Central memory CD4-positive, alpha-beta T cell (primary cell): ENCODE measurements around the gene CRIP1.

Source experiments
- DNase-seq: peaks from one replicate; pipeline ENCODE4 v3.0.0; 2022

The CRIP1 gene

DNA sequence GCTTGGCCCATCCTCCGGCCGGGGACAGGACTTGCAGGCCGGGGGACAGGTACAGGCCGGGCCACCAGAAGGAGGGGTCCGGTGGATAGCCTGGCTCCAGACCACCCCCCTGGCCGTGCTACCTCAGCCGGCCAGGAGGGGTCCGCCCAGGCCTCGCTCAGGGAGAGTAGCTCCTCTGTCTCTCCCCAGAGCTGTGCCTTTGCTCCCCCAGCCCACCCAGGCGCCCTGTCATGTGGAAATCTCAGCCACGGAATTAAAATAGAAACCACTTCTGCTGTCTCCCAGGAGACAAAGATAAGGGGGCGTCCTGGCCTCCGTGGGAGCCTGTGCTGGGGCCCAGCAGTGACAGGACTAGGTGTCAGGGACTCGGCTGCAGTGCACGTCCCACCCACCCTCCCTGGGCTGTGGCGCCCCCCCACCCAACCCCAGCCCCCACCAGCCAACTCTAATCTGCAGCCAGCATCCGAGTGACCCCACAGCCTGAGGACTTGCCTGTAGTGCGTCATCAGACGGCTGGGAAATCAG is 15.3 kb upstream of the CRIP1 start:
- DNase-seq: no peak

DNA sequence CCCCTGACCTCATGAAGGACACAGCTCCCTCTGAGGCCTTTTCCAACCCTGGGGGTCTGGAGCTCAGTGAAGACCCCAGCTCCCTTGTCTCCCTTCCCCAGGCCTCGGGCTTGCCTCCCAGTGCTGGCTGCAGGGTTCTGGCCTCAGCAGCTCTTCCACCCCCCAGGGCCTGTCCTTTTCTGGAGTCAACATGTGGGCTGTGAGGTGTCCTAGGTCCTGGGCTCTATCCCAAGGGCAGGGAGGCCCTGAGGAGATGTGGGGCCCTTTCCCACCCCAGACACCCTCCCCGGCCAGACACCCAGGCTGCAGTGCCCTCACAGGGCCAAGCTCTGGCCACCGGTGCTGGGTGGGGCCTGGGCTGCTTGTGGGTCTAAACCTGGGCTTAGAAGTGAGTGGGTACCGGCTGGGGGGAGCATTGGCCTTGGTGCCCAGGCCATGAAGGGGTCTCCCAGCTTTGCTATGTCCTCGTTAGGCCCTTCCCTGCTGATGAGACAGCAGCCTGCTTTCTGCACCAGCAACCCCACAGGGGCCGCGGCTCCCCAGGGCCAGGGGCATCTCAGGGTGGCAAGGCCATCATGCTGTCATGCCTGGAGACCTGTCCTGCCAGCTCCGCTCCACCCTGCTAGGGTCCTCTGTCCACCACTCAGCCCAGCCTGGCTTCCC is 14.7 kb upstream of the CRIP1 start:
- DNase-seq: no peak

DNA sequence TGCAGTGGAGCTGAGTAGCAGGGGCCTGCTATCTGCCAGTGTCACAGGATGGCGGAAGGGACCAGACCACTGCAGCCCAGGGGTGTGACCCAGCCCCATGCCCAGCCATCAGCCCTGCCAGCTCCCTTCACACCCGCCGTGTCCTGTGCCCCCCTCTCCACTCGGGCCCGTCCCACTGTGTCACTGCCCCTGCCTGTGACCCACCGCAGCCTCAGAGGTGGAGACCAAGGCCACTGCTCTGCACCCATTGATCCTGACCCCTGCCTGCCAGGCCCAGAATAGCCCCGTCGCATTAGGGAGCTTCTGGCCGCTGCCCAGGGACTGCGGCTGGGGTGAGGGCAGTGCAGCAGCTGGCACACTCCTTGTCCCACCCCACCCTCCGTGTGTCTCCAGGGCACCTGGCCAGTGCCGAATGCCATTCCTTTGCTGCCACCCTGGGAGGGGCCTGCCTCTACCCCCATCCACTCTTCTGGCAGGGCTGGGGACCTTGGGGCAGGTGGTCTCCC is 14.1 kb upstream of the CRIP1 start:
- DNase-seq: no peak

DNA sequence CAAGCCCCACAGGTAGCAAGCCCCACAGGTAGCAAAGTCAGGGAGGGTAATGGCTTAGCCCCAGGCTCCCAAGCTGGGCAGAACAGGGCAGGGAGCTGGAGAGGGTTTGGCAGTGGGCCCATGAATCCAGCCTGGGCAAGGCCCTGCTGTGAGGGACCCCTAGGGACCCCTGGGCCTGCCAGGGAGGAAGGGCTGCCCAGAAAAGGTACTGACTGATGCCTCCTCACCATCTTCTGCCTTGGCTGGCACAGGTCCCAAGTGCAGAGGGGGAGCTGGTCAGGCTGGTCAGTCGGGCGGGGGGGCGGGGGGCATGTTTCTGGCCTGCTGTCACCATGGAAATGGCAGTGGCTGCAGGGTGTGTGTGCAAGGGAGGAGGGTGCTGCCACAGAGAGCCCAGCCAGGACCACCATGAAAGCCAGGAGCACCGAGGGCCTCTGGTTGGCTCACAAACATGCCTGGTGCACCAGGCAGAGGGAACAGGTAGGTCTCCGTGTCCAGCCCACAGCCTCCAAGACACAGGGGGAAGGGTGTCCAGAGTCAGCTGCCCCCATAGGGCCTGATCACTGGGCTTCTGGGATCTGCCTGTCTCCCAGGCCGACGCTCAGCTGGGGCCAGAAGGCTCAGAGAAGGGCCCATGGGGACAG is 13.5 kb upstream of the CRIP1 start:
- DNase-seq: no peak

DNA sequence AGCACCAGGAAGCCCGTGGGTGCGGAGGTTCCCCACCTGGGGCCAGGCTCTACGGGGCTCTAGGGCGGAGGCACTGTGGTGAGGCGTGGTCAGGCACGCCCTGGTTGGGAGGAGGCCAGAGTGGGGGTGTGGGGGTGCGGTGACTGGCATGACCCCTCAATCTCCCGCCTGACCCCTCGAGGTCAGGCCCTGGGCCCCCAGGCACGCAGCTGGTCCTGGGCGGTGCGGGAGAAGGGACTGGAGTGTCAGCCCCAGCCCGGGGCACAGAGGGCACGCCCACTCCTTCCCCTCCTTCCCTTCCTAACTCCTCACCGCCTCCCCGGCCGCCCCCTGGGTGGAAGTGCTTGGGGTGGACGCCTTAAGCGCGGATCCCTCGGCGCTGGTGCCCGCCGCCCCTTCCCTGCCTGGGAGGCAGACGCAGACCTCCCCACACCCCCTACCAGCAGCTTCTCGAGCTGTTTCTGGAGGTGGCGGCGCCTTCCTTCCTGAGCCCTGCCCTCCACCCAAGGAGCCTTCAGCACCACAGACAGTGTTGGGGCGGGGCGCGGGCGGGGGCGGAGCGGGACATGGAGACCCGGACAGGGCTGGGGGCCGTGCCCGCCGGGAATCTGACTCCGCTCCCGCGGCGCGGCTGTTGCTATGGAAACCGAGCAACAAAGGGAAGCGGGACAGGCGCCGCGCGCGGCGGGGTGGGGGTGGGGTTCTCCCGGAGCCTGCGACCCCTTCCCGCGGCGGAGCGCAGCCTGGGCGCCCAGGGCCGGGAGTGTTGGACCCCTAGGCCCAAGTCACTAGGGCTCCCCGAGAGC is 12.8 kb upstream of the CRIP1 start:
- peak; percentile 70 for DNase-seq

DNA sequence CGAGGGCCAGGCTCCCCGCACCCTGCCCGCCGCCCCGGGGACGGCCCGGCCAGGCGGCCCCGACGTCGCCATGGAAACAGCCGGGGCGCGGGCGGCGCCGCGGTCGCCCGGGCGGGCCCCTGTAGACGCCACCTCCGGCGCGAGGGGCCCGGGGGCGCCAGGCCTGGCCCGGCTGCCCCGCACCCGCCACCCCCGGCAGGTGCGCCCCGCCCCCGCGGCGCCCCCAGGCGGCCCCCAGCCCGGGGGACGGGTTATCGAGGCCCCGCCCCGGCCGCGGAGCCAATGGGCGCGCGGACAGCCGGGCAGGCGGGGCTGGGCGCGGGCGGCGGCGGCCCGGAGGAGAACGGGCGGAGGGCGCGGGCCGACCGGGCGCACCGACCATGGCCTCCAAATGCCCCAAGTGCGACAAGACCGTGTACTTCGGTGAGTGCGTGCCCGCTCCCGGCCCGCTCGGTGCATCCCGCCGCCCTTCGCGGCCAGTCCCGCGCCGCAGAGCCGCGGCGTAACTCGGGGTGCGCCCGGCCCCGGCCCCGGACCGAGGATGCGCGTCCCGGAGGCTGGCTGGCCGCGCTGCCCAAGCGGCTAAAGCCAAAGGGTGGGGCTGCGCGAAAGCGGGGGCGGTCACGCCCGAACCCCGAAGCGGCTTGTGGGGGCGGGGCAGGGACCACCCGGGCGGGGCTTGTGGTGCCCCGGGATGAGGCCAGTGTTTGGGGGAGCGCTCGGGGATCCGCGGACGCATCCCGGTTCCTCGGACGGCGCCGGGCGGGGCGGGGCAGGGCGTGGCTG is 12.0 kb upstream of the CRIP1 start, which contains the start of gene CRIP2:
TSS of gene CRIP2 (plus strand) at position 339 of the 786 bp plus-strand sequence. CDS start at position 381, 42 bp downstream.
- DNase-seq: peak; percentile 67

DNA sequence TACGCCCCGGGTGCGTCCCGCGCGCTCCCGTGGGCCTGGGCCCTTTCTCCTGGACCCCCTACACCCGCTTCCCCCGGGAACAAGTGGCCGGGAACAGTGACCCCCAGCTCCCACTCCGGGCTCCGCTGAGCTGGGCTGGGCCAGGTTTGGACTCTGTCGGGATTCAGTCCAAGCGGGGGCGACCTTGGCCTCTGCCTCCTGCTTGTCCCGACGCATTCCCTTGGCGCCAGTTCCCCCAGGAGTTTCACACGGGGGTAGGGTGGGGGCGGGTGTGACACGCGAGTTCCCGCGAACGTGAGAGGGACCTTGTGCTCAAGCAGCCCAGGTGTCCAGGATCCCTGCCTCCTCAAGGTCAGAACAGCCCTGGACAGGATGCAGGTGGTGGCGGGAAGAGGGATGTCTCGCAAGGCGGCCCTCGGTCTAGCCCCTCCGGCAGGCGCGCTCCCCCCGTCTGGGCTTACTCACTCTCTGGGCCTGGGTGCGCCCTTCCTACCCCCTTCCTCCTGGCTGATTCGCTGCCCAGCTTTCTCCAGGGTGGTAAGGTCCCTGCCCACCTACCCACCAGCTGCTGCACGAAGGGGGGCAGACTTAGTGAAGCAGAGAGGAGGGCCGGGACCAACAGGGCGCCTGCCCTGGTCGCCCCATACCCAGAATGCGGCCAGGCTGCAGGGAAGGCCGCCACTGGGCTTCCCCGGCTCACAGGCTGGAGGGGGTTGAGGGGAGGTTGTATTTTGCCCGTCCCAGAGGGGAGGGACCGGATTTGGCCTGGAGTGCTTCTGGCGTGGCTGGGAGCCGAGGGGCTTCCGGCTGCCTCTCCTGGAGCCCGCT is 11.2 kb upstream of the CRIP1 start:
- no peak for DNase-seq

DNA sequence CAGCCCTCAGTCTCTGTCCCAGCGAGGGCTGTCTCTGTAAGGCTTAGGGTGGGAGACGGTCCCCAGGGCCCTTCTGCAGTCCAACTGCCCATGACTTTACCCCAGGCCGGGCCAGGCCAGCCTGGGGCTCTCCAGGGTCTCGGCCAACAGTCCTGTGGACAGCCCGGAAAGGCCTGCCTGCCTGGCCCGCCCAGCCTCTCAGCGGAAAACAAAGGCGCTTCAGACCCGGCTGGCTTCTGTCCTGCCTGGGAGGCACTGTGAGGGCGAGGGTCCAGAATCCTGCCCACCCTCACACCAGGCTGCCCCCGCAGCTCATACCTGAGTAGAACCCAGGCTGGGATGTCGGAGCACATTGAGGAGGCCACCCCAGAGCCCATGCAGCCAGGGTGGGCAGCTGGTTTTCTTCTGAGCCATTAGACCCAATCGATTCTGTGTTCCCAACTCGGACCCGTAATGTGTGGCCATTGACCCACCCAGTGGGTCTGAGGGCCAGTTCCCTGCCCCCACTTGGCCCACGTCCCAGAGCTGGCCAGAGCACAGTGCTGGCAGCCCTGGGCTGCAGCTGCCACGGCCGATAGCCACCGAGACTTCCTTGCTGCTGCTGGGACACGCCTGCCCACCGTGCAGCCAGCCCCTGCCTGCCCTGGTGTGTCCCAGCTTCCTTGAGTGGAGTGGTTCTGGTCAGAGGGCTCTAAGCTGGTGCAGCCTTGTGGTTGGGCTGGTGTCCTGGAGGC is 10.4 kb upstream of the CRIP1 start:
- DNase-seq: no peak

DNA sequence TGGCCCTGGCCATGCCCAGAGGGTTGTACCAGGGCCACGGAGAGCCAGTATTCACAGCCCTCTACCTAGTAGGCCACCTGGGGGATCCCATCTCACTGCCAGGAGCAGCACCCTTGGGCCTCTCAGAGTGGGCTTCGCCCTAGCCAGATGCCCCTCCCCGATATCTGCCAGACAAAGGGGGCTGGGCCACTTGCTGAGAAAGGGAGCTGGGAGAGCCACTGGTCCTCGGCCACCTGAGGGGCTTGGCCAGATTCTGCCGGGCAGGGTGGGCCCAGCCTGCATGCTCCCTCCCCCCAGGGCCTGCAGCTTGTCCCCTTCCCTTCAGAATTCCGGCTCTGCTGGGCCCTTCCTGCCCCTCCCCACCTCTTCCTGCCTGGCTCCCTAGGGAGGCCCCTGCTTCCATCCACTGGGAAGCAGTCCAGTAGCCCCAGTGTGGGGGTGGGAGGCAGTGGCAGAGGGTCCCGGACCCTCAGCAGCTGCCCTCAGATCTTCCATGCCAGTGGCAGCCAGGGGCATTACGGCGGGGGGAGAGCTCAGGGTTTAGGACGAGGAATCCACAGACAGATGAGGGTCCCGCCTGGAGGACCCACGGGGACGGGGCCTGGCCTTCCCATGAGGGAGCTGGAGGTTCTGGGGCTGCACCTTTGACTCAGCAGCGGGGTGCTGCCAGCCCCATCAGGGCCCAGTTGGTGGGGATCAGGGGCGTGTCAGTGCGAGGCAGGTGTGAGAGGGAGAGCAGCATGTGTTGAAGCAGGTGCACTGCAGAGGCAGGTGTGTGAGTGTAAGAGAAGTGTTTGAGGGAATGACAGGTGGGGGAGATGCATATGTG is 9.6 kb upstream of the CRIP1 start:
- no peak for DNase-seq

DNA sequence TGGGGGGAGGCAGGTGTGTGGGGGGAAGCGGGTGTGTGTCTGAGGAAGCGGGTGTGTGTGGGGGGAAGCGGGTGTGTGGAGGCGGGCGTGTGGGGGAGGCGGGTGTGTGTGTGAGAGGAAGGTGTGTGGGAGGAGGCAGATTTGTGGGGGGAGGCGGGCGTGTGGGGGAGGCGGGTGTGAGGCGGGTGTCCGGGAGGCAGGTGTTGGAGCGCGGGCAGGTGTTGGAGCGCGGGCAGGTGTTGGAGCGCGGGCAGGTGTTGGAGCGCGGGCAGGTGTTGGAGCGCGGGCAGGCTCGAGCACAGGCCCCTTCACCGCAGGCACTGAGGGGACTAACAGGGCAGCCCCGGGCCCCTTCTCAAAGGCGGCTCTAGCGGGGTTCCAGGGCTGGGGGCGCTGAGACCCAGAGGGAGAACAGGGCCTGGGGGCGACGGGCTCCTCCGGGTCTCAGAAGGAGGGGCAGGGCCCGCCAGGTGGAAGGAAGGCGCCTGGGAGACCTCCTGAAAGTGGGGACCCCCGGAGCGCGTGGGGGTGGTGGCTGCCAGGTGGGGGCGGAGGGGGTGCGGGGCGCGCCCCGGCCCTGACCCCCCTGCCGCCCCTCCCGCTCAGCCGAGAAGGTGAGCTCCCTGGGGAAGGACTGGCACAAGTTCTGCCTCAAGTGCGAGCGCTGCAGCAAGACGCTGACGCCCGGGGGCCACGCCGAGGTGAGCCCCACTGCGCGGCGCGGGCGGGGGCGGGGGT is 8.9 kb upstream of the CRIP1 start:
- DNase-seq: peak; percentile 74

DNA sequence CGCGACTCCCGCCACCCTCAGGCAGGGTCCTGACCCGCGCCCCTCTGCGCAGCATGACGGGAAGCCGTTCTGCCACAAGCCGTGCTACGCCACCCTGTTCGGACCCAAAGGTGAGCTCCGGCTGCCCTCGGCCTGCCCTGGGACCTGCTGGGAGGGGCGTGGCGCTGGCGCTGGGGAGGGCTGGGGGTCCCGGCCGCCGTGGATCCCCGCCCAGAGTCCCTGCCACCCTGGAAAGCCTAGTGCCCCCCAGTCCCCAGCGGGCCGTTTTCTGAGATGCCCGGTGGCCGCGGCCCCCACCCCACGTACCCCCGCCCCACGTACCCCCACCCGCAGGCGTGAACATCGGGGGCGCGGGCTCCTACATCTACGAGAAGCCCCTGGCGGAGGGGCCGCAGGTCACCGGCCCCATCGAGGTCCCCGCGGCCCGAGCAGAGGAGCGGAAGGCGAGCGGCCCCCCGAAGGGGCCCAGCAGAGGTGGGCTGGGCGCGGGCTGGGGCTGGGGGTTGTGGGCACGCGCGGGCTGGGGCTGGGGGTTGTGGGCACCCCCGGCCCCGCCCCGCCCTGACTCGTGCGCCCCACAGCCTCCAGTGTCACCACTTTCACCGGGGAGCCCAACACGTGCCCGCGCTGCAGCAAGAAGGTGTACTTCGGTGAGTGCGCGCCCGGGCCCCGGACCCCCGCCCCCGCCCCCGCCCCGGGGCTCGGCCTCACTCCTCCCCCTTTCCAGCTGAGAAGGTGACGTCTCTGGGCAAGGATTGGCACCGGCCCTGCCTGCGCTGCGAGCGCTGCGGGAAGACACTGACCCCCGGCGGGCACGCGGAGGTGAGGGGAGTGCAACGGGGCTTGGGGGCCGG is 8.1 kb upstream of the CRIP1 start:
- DNase-seq: no peak

DNA sequence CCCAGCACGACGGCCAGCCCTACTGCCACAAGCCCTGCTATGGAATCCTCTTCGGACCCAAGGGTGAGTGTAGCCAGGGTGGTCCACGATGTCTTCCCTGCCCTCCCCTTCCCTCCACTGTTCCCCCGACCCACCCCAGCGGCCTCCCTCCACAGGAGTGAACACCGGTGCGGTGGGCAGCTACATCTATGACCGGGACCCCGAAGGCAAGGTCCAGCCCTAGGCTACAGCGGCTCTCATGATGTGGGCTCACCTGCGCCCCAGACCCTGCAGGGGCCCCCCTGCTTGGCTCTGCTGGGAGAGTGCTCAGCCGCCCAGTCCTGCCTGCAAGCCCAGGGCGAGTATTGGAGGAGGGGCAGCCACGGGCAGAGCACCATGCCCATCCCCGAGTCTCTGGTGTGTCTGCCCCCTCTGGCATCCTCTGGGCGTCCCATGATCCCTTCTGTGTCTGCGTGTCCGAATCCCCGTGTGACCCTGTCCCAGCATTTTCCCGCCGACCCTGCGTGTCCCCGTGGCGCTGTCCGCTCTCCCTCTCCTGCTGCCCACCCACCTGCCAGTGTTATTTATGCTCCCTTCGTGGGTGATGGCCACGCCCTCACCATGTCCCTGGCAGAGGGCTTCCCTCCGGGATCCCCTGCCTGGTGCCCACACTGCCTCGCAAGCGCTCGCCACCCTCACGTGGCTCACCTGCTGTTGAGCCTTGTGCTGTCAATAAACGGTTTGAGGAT is 7.1 kb upstream of the CRIP1 start:
- no peak for DNase-seq

DNA sequence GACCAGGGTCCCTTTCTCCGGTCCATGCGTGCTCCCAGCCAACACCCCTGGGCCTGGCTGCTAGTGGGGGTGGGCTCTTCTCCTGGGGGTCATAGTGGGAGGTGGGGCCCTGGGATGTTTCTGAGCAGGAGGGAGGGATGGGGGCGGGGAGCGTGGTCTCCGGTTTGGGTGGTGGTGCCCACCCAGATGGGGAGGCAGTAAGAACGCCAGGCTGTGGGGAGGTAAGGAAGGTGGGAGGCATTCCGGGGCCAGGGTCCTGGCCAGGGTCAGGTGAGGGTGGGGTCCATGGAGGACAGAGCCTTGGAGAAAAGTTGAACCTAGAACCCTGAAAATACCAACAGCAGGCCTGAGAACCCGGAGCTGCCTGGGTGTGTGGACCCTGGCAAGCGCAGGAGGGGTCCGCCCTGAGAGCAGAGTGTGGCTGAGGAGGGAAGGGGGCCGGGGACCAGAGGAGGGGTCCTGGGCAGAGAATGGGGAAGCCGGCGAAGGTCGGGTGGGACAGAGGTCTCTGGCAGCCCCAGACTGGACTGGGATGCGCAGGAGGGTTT is 6.4 kb upstream of the CRIP1 start:
- DNase-seq: no peak

DNA sequence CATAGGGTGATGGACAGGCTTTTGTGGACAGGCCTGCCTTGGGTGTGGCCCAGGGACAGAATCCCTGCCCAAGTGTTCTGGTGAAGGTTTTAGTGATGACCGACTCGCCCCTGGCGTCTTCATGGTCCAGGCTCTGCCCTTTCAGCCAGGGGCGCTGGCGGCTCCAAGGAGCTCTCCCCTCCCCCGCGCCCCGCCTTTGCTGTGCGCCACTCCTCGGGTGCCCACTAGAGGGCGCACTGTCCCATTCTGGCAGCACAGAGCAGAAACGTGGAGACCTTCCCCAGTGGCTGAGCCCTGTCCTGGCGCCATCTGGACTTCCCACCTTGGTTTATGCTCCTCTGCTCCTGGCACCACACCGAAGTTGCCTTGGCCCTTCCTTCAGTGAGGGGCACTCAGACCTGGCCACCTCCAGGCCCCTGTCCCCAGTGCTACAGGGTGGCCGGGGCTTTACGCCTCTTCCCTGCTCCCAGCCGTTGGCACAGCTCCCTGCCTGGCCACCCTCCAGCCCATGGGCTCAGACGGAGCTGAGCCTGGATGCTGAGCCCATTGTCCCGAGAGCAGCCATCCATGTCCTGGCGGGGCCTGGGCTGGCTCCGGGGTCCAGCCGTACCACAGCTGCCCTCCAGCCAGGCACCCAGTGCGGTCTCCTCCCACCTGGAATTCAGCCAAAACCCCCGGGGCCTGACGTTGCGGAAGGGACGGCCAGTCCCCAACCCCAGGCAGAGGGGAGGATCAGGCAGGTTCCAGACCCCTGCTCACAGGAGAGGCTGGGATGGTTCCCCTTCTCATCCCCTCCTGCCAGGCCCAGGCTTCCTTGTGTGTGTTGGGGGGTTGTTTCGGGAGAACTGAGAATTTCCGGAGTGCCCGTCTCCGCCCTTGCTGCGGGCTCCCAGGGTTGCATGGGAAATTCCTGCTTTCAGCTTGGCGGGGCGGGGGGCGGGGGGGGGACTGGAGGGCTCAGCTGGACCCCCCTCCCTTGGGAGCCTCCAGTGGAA is 5.6 kb upstream of the CRIP1 start:
- peak; percentile 90 for DNase-seq

DNA sequence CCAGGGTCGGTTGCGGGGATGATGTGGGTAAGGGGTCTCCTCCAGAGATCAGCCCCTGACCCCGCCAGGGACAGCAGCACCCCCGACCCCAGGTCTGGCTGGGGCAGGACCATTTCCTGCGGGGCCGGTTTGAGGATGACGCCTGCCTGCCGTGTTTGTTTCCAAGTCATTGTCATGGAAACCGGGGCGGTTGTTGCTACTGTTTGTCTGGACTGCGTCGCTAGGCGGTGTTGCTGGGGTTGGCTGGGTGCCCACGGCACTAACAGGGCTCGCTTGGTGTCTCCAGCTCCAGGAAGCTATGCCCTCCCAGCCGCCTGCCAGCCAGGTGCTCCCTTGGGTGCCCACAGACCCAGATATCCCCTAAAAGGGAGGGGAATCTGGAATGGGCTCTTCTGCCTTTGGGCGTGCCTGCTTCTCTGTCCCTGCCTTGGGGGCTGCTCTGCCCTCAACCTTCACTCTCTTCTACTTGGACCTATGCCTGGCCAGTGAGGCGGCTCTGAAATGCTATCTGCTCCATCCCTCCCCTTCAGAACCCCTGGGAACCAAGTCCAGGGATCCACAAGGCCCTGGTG is 4.7 kb upstream of the CRIP1 start:
- DNase-seq: peak; percentile 98
